ENCODE data around the gene HSD17B1. TPM values are rescaled to one million over a fixed set of nuclear protein-coding genes. Genes with fewer than 3 reads are reported as not detected.

Gene HSD17B1
- total RNA-seq, 2 donors from 2014 or later = 0.14 to 2.8 TPM

DNA sequence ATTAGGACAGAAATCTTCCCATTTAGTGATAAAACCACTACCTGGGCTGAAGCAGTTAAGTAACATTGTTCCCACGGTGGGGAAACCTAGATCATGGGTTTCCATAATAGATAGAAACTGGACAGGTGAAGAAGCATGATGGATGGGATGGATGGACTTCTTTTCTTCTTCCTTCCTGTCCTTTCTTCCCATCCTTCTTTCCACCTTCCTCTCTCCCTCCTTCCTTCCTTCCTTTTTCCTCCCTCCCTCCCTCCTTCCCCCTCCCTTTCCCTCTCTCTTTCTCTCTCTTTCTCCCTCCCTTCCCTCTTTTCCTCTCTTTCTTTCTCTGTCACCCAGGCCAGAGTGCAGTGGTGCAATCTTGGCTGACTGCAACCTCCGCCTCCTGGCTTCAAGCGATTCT is 21.7 kb downstream of the HSD17B1 start:
- Histone ChIP-seq H3K27ac (no peak overlapping the region), H3K4me1 (ENCODE audit: control insufficient read depth in 1 of 2, low read depth in 2 of 2) (peaks cover 10 to 18% of the 10 kb centered on the region in 2 donors), H3K9me3 (no peaks in the 10 kb centered on the region), H3K36me3 (peaks cover 39% of the 10 kb centered on the region), H3K4me3 (no peak overlapping the region), H3K27me3 (replicated peaks; ENCODE audit: insufficient read depth) (no peaks in the 10 kb centered on the region)
- no peak for DNase-seq (ENCODE audit: low spot score)
- TF ChIP-seq, protein P1, sequence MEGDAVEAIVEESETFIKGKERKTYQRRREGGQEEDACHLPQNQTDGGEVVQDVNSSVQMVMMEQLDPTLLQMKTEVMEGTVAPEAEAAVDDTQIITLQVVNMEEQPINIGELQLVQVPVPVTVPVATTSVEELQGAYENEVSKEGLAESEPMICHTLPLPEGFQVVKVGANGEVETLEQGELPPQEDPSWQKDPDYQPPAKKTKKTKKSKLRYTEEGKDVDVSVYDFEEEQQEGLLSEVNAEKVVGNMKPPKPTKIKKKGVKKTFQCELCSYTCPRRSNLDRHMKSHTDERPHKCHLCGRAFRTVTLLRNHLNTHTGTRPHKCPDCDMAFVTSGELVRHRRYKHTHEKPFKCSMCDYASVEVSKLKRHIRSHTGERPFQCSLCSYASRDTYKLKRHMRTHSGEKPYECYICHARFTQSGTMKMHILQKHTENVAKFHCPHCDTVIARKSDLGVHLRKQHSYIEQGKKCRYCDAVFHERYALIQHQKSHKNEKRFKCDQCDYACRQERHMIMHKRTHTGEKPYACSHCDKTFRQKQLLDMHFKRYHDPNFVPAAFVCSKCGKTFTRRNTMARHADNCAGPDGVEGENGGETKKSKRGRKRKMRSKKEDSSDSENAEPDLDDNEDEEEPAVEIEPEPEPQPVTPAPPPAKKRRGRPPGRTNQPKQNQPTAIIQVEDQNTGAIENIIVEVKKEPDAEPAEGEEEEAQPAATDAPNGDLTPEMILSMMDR (IDR thresholded peaks at IDR 0.05) = no peak
- no peak for ATAC-seq (ENCODE audit: insufficient number of reproducible peaks, low FRiP score, low read depth)

DNA sequence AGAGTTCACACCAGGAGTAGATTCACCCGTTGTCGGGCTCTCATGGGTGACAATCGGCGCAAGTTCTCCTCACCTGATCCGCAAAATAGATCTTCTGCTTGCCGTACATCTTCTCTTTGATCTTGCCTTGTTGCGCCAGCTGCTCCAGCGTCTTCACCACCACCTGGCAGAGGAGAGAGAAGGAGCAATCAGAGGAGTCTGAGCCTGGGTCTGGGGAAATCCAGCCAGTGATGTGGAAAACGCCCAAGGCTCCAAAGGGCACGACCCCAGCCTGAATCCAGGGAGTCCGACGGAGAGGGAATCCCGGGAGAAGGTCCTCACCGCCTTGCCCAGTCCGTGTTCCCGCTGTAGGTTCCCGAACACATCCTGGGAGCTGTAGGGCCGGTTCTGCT is 24.4 kb downstream of the HSD17B1 start:
- Histone ChIP-seq H3K9me3 (no peaks in the 10 kb centered on the region), H3K27ac (peak overlapping the region in 1 of 2 donors; percentile 82), H3K27me3 (replicated peaks; ENCODE audit: insufficient read depth) (no peaks in the 10 kb centered on the region), H3K4me3 (peak overlapping the region; percentile 69), H3K36me3 (peaks cover 40% of the 10 kb centered on the region), H3K4me1 (ENCODE audit: control insufficient read depth in 1 of 2, low read depth in 2 of 2) (peaks cover 10 to 18% of the 10 kb centered on the region in 2 donors)
- no peak for ATAC-seq (ENCODE audit: insufficient number of reproducible peaks, low FRiP score, low read depth)
- TF ChIP-seq, protein P1 (IDR thresholded peaks at IDR 0.05) = no peak
- DNase-seq (ENCODE audit: low spot score) = no peak

DNA sequence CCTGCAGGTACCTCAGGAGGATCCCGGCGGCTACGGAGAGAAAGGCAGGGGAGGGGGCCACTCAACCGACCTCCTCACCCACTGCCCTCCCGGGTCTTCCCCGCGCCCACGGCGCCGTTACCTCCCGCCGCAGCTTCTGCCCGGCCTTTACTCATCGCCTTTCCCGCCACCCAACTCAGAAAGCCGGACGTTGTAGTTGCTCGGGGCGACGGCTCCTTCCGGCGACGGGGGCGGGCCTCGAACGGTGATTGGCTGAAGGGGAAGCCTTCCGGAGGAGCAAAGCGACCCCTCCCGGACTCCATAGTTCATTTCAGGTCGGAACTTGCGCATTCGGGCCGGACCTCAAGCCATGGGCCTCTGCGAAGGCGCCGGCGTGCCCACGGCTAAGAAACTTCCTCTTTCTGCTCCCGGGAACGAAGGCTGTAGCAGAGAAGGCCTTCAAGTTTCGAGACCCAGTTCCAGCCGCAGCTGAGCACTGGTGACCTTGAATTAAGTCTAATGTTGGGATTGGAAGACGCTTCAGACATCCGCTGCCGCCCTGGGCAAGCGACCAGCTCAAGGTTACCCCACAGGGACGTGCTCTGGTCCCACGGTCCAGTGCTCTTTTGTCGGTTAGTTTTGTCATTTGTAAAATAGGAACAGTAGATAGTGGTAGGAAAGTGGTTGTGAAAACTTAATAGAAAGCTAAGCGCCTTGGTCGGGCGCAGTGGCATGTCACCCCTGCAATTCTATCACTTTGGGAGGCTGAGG is 25.0 kb downstream of the HSD17B1 start, which contains the start of gene PSMC3IP:
PSMC3IP (minus strand) TSS at position 198 of the 750 bp plus-strand sequence; CDS start at position 155, 43 bp downstream.
- TF ChIP-seq, protein P1 (IDR thresholded peaks at IDR 0.05) = peak; percentile 31
- DNase-seq (ENCODE audit: low spot score) (peak; percentile 83), ATAC-seq (ENCODE audit: insufficient number of reproducible peaks, low FRiP score, low read depth) (peak; percentile 77)
- Histone ChIP-seq H3K4me3 (peak within 1 kb of the TSS; percentile 69), H3K36me3 (peaks cover 45% of the 10 kb centered on the region), H3K27ac (peak within 1 kb of the TSS; percentile 82), H3K27me3 (replicated peaks; ENCODE audit: insufficient read depth) (no peaks in the 10 kb centered on the region), H3K9me3 (no peaks in the 10 kb centered on the region), H3K4me1 (ENCODE audit: control insufficient read depth in 1 of 2, low read depth in 2 of 2) (peaks cover 10 to 18% of the 10 kb centered on the region in 2 donors)

DNA sequence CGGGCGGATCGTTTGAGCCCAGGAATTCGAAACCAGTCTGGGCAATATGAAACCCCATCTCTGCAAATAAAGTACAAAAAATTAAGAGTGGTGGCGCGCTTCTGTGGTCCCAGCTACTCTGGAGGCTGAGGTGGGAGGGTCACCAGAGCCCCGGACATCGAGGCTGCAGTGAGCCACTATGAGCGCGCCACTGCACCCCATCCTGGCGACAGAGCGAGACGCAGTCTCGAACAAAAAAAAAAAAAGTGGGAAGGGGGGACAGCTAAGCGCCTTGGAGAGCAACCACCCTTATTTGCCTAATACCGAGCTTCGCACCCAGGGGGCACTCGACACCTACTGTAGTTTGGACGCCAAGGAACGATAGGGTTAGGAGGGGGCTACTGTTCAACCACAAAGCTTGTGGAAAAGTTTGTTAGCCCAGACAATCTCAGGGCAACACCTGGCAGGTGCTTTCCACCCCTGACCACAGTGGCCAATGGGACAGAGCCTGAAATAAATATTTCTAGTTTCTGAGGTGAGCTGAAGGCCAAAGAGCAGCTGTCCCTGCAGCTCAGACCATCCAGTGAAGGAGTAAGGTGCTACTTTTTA is 25.7 kb downstream of the HSD17B1 start:
- Histone ChIP-seq H3K9me3 (no peaks in the 10 kb centered on the region), H3K4me1 (ENCODE audit: control insufficient read depth in 1 of 2, low read depth in 2 of 2) (peaks cover 10 to 18% of the 10 kb centered on the region in 2 donors), H3K27me3 (replicated peaks; ENCODE audit: insufficient read depth) (no peaks in the 10 kb centered on the region), H3K4me3 (peak overlapping the region; percentile 69), H3K36me3 (peaks cover 45% of the 10 kb centered on the region), H3K27ac (peak overlapping the region; percentile 82)
- DNase-seq (ENCODE audit: low spot score) (no peak), ATAC-seq (ENCODE audit: insufficient number of reproducible peaks, low FRiP score, low read depth) (peak; percentile 66)
- TF ChIP-seq, protein P1 (IDR thresholded peaks at IDR 0.05) = peak; percentile 74

DNA sequence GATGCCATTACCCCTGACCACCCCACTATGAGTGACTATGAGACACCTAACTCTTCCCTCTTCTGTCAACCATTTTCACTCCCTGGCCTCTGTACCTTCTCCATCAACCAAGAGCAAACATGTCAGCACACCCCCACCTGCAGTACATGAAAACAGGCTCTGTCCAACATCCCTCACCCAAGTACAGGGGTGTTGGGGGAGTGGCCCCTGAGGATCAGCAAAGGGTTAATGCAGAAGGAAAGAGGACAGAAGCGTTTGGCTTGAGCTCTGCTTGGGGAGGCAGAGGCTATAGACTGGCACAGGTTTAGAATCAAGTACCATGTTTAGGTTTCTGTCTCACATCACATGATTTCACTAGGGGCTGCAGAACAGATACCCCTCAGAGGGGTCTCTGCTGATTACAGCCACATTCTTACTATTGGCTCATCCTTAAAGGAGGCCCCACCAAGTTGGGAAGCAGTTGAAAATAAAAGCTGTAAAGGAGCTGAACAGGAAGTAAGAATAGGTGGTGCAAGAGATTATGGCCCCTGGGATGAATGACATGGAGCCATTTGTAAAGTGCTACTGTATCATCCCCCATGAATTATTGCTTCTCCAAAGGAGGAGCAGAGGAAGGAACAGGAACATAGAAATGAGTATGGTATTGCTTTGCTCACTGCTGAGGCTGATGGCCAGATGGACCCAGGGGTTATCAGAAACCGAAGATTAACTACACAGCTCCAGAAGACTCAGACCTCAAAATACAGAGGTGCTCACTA is 27.2 kb downstream of the HSD17B1 start:
- ATAC-seq (ENCODE audit: insufficient number of reproducible peaks, low FRiP score, low read depth) = no peak
- DNase-seq (ENCODE audit: low spot score) = no peak
- Histone ChIP-seq H3K36me3 (peaks cover 54% of the 10 kb centered on the region), H3K4me1 (ENCODE audit: control insufficient read depth in 1 of 2, low read depth in 2 of 2) (peaks cover 10 to 18% of the 10 kb centered on the region in 2 donors), H3K27me3 (replicated peaks; ENCODE audit: insufficient read depth) (no peaks in the 10 kb centered on the region), H3K9me3 (no peaks in the 10 kb centered on the region), H3K4me3 (no peak overlapping the region), H3K27ac (no peak overlapping the region)
- TF ChIP-seq, protein P1 (IDR thresholded peaks at IDR 0.05) = no peak

All from thoracic aorta (tissue), 2 donors.